Testis (tissue), 3 donors: ENCODE measurements around the gene COL21A1. TPM values are rescaled to one million over a fixed set of nuclear protein-coding genes. Genes with fewer than 3 reads are reported as not detected.

ENCODE experiments used
- DNase-seq: peaks from one replicate; pipeline ENCODE4 v3.0.0-alpha.2; 2019
- H3K27ac ChIP-seq, 2 donors: fragments of 200-600 bp; sonication (generic); one replicate each; pipeline ENCODE4 v1.5.1; 2019
- H3K27me3 ChIP-seq: fragments of 200-600 bp; sonication (generic); one replicate; pipeline ENCODE4 v1.5.1; 2019
- H3K36me3 ChIP-seq: fragments of 200-600 bp; sonication (generic); one replicate; pipeline ENCODE4 v1.5.1; 2017; ENCODE audit warnings: low read depth; ENCODE audit errors: missing control alignments
- H3K4me1 ChIP-seq: fragments of 200-600 bp; sonication (generic); one replicate; pipeline ENCODE4 v1.5.1; 2019
- H3K4me3 ChIP-seq, 2 donors: fragments of 200-600 bp; sonication (generic); one replicate each; pipeline ENCODE4 v1.5.1; 2017 to 2019
- H3K9me3 ChIP-seq: fragments of 200-600 bp; sonication (generic); one replicate; pipeline ENCODE4 v1.5.1; 2017
- POLR2A ChIP-seq: fragments of 450-650 bp; IDR thresholded peaks from one replicate; pipeline ENCODE4 v1.6.1; 2017; ENCODE audit warnings: antibody characterized with exemption, mild to moderate bottlenecking, moderate library complexity
- WGBS, 2 donors: methylation state at CpG; one replicate each; pipeline ENCODE4 v1.1.5; 2018; 5-methylcytosine and 5-hydroxymethylcytosine counted together
- intact Hi-C: fragments of 100-400 bp; cut with DNase I; formaldehyde crosslinking; loops from one replicate; pipeline ENCODE4 v1.15.1; 2023; ENCODE audit warnings: low total_unique reads
- polyA plus RNA-seq: library from polyadenylated mRNA; stranded (reverse); fragments of 350-450 nt; fragmentation: Illumina TruSeq; extraction: RNeasy Lipid Tissue Mini Kit (QIAGEN cat#74804); gene quantifications from one replicate; pipeline ENCODE4 v1.2.3, GENCODE V29; 2014; ENCODE audit warnings: low read depth, low replicate concordance; ENCODE audit not compliant: insufficient read depth
- total RNA-seq, 2 donors: library from RNA; depleted of rRNA; stranded (reverse); fragments of >200 nt; gene quantifications; one replicate each; pipeline ENCODE4 v1.2.3, GENCODE V29; 2016
- TF ChIP-seq, protein P1 (sequence below), 3 experiments: fragments of 450-650 bp in 2 of 3; fragments of 200-600 bp in 1 of 3; sonication (generic) in 1 of 3; IDR thresholded peaks; one replicate each; pipeline ENCODE4 v1.5.1; 2016 to 2019; ENCODE audit warnings: antibody characterized with exemption in 3 of 3, mild to moderate bottlenecking in 2 of 3, moderate library complexity in 1 of 3

Gene COL21A1
- total and polyA plus RNA-seq, 3 donors from 2014 or later = 6.6 to 10.5 (median 7.1) TPM

GRCh38 chr6:56024931-56025330 lies 222.4 kb downstream of the COL21A1 start:
- H3K4me3 ChIP-seq = peak overlapping the region in 1 of 2 donors; percentile 13
- WGBS, 2 donors = 48 to 67% methylated on average over 5 of the region's 5 CpGs

DNA sequence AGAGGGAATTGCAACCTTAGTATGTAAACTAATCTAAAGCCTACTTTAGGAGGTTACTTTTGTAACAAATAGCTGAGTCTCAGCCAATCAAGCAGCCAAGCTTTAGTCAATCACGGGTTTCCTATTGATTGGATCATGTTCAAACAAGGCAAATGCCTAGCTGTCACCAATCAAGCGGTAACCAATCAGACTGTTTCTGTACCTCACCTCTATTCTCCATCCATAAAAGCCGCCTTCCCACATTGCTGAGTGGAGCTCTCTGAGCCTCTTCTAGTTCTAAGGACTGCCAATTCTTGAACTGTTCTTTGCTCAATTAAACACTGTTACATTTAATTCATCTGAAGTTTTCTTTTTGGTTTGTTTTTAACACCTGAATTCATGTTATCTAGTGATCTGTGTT lies 223.6 kb downstream of the COL21A1 start:
- intact Hi-C loops = no loop called here
- H3K27me3 ChIP-seq = no peaks in the 10 kb centered on the region
- H3K9me3 ChIP-seq = no peaks in the 10 kb centered on the region
- no peaks in the 10 kb centered on the region for H3K4me1 ChIP-seq
- no peak for TF ChIP-seq POLR2A
- TF ChIP-seq, protein P1, sequence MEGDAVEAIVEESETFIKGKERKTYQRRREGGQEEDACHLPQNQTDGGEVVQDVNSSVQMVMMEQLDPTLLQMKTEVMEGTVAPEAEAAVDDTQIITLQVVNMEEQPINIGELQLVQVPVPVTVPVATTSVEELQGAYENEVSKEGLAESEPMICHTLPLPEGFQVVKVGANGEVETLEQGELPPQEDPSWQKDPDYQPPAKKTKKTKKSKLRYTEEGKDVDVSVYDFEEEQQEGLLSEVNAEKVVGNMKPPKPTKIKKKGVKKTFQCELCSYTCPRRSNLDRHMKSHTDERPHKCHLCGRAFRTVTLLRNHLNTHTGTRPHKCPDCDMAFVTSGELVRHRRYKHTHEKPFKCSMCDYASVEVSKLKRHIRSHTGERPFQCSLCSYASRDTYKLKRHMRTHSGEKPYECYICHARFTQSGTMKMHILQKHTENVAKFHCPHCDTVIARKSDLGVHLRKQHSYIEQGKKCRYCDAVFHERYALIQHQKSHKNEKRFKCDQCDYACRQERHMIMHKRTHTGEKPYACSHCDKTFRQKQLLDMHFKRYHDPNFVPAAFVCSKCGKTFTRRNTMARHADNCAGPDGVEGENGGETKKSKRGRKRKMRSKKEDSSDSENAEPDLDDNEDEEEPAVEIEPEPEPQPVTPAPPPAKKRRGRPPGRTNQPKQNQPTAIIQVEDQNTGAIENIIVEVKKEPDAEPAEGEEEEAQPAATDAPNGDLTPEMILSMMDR (IDR thresholded peaks at IDR 0.05) = no peak
- no peak for DNase-seq
- H3K4me3 ChIP-seq = no peak overlapping the region
- WGBS, 2 donors = 77 to 85% methylated on average over 3 of the region's 3 CpGs
- no peaks in the 10 kb centered on the region for H3K36me3 ChIP-seq
- no peak overlapping the region for H3K27ac ChIP-seq

More at GRCh38 chr6:56024931-56025330, 222.4 kb downstream of the COL21A1 start:
- Histone ChIP-seq H3K4me1 (no peaks in the 10 kb centered on the region), H3K36me3 (no peaks in the 10 kb centered on the region), H3K27ac (peak overlapping the region; percentile 40 to 55), H3K9me3 (no peaks in the 10 kb centered on the region), H3K27me3 (no peaks in the 10 kb centered on the region)
- intact Hi-C loops = no loop called here
- TF ChIP-seq POLR2A = no peak
- TF ChIP-seq, protein P1 (IDR thresholded peaks at IDR 0.05) = no peak
- DNase-seq = no peak

- intact Hi-C loops = no loop called here
- Histone ChIP-seq H3K4me1 (no peaks in the 10 kb centered on the region), H3K36me3 (no peaks in the 10 kb centered on the region), H3K27me3 (no peaks in the 10 kb centered on the region), H3K4me3 (no peak overlapping the region), H3K9me3 (no peaks in the 10 kb centered on the region), H3K27ac (no peak overlapping the region)
- 85 to 86% methylated on average over 1 of the region's 1 CpG for WGBS, 2 donors
- no peak for DNase-seq
- TF ChIP-seq, protein P1 (IDR thresholded peaks at IDR 0.05) = no peak
- no peak for TF ChIP-seq POLR2A
Measured at GRCh38 chr6:56022678-56023077, 224.7 kb downstream of the COL21A1 start.

GRCh38 chr6:56021943-56022342 lies 225.4 kb downstream of the COL21A1 start:
- no peaks in the 10 kb centered on the region for H3K36me3 ChIP-seq
- WGBS, 2 donors = 67 to 90% methylated on average over 2 of the region's 2 CpGs
- H3K27me3 ChIP-seq = no peaks in the 10 kb centered on the region

GRCh38 chr6:56019973-56020372 lies 227.4 kb downstream of the COL21A1 start:
- Histone ChIP-seq H3K4me1 (no peaks in the 10 kb centered on the region), H3K9me3 (no peaks in the 10 kb centered on the region), H3K36me3 (no peaks in the 10 kb centered on the region), H3K27me3 (no peaks in the 10 kb centered on the region), H3K4me3 (no peak overlapping the region), H3K27ac (no peak overlapping the region)
- 78 to 94% methylated on average over 1 of the region's 1 CpG for WGBS, 2 donors
- TF ChIP-seq, protein P1 (IDR thresholded peaks at IDR 0.05) = no peak
- DNase-seq = no peak
- intact Hi-C loops = no loop called here

More at GRCh38 chr6:56021943-56022342, 225.4 kb downstream of the COL21A1 start:
- intact Hi-C loops = no loop called here
- Histone ChIP-seq H3K27ac (no peak overlapping the region), H3K9me3 (no peaks in the 10 kb centered on the region), H3K4me3 (no peak overlapping the region), H3K4me1 (no peaks in the 10 kb centered on the region)
- TF ChIP-seq, protein P1 (IDR thresholded peaks at IDR 0.05) = no peak
- TF ChIP-seq POLR2A = no peak
- no peak for DNase-seq
